AG20443 (cell line): ENCODE data around the gene PPM1L.

Source experiments
- DNase-seq: peaks from one replicate; pipeline ENCODE4 v3.0.0; 2012; ENCODE audit warnings: low spot score, mixed read lengths

PPM1L gene

DNA sequence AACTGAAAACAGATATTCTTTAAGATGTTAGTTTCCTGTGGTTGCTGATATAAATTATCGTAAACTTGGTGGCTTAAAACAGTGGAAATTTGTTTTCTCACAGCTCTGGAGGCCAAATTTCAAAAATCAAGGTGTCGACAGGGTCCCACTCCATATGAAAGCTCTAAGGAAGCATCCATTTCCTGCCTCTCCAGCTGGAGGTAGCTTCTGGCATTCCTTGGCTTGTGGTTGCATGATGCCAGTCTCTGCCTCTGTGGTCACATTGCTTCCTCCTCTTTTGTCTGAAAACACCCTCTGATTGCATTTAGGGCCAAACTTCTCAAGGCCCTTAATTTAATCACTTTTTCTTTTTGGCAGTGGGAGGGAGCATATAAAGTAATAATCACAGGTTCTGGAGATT lies 96.8 kb downstream of the PPM1L start:
- no peak for DNase-seq

DNA sequence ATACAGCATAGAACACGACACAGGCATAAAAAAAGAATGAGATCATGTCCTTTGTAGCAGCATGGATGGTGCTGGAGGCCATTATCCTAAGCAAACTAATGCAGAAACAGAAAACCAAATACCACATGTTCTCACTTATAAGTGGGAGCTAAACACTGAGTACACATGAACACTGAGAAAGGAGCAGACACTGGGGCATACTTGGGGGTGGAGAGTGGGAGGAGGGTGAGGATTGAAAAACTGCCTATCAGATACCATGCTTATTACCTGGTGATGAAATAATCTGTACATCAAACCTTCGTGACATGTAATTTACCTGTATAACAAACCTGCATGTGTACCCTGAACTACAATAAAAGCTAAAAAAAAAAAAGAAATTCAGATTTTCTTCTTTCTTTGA lies 100.4 kb downstream of the PPM1L start:
- DNase-seq: no peak

GRCh38 chr3:160857476-160858119 lies 101.6 kb downstream of the PPM1L start:
- DNase-seq: no peak

- no peak for DNase-seq
Observed at GRCh38 chr3:160860346-160860745, 104.3 kb downstream of the PPM1L start.

GRCh38 chr3:160869825-160870224 lies 113.8 kb downstream of the PPM1L start:
- DNase-seq: no peak

DNA sequence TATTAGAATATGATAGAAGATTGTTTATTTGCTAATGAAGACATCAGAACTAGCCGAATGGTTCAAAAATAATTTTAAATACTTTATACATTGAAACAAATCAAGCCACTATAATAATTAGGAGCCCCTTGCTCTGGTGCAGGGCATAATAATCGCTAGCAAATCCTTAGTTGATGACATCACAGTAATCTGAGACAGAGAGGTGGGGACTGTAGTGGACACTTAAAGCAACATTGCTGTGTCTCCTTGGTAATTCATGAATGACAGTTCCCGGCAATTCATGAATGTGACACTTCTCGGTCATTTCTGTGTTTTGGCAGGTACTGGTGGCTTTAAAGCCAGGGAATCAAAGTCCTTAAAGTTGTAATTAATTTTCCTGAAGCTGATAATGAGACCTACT lies 114.3 kb downstream of the PPM1L start:
- no peak for DNase-seq

GRCh38 chr3:160874736-160875135 lies 118.7 kb downstream of the PPM1L start:
- DNase-seq: no peak

- DNase-seq: no peak
Observed at GRCh38 chr3:160876643-160877042, 120.6 kb downstream of the PPM1L start.

- no peak for DNase-seq
Observed at GRCh38 chr3:160879859-160880258, 123.8 kb downstream of the PPM1L start.

DNA sequence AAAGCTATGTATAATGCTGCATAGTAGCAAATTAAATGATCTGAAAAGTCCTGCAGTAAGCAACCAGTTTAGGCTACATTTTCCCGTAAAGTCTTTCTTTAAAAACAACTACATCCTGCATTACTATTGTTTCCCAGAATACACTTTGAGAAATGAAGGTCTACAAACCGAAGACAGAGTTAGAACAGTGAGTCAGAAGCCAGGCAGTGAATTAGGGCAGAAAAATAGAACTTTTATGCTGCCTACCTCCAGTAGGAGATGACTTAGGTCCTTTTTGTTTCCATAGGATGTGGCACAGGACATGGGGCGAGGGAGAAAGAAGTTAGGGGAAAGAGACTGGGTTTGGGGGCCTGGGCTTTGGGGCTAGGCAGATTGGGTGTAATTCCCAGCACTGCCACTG lies 127.3 kb downstream of the PPM1L start:
- DNase-seq: no peak

GRCh38 chr3:160885791-160886286 lies 129.8 kb downstream of the PPM1L start:
- peak; percentile 10 for DNase-seq

GRCh38 chr3:160886421-160886820 lies 130.4 kb downstream of the PPM1L start:
- DNase-seq: no peak

DNA sequence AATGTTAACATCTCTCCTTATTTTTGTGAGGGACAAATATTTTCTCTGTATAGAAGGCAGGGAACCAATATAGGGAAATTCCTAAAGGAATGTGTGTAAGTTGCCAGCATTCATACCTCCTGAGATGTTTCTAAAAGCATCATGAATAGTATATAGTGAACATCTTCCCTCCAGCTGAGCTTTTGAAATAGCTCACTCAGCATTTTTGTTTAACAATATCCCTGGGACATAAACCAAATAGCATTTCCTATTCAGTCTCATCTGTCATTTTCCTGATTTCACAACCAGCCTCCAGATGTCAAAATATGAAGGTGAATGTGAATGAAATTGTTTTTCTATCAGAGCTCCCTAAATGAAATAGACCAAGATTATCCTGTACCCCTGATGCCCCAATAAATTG lies 137.2 kb downstream of the PPM1L start:
- DNase-seq: no peak

DNA sequence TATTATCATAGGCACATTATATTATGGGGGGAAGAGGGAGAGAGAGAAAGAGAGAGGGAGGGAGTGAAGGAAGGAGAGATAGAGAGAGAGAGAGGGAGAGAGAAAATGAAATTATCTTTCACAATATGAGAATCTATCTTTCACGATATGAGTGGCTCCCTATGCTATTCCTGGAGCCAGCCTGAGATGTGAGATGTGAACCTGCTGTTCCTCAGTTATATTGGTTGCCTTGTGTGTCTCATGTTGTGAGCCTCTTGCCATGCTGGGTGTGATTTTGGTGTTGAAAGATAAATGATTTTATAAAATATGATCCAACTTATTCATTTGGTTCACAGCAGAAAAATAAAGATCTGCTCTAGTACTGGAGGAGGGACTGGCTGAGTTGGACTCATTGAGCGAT lies 148.7 kb downstream of the PPM1L start:
- DNase-seq: no peak

GRCh38 chr3:160906646-160907045 lies 150.6 kb downstream of the PPM1L start:
- DNase-seq: no peak

DNA sequence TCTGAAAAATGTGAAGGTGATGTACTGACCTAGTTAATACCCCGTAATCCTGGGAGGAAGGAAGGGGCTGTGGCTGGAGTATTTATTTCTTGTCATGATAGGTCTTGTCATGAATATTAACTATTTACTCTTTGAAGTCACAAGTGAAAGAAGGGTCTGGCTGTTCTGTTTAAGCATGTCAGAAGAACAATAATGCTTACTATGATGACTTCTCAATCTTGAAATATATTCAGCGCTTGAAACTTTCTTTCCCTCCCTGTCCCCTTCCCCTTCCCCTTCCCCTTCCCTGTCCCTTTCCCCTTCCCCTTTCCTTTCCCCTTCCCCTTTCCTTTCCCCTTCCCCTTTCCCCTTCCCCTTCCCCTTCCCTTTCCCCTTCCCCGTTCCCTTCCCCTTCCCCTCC lies 153.9 kb downstream of the PPM1L start:
- DNase-seq: no peak

GRCh38 chr3:160911411-160911810 lies 155.4 kb downstream of the PPM1L start:
- DNase-seq: no peak

DNA sequence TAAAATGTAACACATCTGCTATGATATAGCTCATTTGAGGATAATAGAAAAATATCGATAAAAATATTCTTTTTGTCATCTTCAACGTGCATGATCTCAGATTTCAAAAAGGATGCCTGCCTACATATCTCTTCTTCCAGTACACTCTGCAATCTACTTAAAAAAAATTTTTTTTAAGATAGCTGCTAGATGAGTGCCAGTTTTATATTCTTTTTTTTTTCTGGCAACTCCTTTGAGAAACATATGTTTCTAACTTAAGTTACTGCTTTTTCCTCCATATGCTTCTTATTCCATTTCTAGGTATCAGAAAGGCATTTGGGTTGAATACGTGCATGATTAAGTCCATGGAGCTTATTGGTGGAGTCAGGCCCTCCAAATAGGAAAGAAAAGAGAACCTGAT lies 160.4 kb downstream of the PPM1L start:
- no peak for DNase-seq

DNA sequence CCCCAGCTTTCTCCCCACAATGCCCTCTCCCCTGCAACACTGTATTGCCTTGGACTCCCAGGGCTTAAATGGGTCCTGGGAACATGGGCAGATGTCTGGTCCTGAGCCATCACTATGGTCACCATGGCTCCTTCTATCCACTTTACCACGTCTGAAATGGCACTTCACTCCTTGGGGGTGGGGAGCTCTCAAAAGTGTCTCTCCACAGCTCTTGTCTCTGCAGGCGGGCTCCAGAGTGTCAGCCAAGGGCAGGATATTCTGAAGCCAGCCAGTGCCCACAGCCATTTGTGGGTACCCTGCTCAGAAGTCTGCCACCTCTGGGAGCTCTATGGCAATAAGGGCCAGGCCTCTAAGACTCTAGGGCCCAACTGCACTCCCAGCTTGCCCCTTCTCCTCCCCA lies 163.9 kb downstream of the PPM1L start:
- DNase-seq: no peak

DNA sequence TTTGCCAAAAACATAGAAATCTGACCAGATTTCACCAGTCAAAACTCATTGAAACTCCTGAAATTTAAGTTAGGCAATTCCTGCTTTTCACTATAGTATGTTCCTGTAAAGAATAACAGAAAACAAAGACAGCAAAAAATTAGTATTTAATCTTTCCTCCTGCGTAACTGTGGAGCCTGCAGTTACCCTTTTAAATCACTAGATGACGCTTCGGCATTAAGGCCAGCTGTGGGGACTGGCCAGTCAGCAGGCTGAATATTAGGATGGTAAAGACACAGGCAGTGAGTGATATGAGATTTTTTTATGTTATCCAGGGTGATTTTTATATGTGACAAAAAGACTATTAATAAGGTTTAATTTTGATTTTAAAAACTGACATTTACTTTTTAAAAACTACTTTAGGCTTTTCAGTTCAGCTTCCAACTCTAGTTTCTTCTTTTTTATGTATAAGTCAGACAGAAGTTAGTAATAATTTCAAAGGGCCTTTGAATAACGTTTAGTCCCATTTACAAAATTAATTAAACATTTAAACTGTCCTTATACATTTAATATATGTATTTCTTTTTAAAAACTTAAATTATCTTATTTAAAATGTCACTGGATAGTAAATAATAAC lies 165.1 kb downstream of the PPM1L start:
- peak; percentile 80 for DNase-seq

- DNase-seq: no peak
Observed at GRCh38 chr3:160924776-160925175, 168.7 kb downstream of the PPM1L start.

GRCh38 chr3:160927620-160928019 lies 171.6 kb downstream of the PPM1L start:
- no peak for DNase-seq

DNA sequence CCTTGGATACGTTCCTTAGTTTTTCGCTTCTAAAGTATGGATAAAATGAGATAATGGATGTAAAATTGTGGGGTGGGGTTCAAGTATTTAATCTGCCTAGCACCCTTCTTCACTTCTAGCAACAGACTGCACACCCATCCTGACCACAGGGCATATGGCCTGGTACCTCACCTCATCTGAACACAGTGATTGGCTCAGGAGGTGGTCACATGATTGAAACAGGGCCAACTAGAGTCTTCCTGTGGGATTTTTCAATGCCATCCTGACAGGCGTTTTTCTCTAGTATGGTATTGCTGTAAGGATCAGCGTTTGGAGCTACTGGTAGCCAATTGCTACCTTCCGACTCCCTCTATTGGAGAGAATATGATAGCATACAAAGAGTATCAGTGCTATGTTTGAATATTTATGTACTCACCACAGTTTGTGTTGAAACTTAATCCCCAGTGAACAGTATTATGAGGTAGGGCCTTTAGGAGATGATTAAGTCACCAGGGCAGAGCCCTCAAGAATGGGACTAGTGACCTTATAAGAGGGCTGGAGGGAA lies 172.2 kb downstream of the PPM1L start:
- DNase-seq: no peak

GRCh38 chr3:160929595-160929994 lies 173.6 kb downstream of the PPM1L start:
- DNase-seq: peak; percentile 24
